Measurements from ENCODE around the gene RPL13A. TPM values are rescaled to one million over a fixed set of nuclear protein-coding genes. Genes with fewer than 3 reads are reported as not detected.

Gene RPL13A
- total RNA-seq, result 2,080 and 4,704 TPM in 2 replicates

DNA sequence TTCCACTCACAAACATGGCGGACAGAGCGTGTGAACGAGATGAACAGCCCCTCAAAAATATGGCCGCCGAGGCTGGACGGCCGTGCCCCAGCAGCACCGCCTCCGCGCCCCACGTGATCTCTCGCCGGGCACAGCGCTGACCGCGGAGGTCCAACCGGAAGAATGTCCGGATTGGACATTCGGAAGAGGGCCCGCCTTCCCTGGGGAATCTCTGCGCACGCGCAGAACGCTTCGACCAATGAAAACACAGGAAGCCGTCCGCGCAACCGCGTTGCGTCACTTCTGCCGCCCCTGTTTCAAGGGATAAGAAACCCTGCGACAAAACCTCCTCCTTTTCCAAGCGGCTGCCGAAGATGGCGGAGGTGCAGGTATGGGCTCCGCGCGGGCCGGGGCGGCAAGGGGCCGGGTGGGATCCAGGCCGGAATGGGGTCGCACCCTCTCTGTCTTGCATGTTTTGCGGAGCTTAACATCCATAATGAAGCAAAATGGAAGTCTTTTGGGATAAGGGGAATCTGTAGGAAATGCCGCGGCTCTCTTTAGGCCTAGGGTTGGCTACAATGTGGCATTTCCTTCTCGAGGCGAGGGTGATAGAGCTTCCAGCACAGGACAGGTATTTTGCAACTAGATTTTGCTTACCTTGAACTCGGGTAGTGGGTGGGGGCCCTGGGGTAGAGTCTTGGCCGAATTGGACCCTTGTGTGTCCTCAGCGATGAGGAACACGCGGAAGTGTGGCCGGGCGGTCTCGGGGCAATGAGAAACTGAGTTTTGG, at the start of gene RPL13A:
Gene RPL13A, plus strand, starts transcription at position 332 of the 769 bp plus-strand sequence. Its CDS starts 22 bp downstream, at position 354.

DNA sequence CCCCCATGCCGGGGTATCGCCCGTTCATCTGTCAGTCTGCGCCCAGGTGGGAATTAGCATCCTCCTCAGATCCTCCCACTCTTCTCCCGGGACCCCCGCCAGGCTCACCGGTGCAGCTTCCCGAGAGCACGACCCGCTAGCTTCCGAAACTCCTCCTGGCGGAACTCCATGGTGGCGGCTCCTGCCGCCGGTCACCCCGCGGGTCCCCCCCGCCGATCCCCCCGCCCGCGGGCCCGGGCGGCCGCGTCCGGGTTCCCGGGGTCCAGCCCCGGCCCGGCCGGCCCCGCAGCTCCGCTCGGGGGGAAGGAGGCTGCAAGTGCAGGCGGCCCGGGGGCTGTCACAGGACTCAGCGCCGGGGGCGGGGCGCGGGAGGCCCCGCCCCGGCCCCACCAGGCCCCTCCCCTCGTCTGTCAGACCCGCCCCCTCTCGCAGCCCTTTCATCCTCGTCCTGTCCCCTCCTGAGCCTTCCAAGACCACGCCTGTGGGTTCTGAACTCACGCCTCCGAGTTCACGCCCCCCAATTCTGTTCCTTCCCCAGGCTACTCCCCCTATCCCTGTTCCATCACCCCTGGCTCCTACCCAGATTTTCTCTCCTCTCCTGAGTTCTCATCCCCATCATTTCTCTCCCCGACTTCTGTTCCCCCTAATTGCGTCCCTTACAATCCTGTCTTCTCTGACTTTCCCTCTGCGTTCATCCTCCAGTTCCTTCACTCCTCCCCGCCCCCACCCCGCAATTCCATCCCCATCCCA, 46.0 kb upstream of the RPL13A start, which contains the start of gene SLC17A7:
Gene SLC17A7, minus strand, starts transcription at position 318 of the 750 bp plus-strand sequence. Its CDS starts 148 bp downstream, at position 170.

DNA sequence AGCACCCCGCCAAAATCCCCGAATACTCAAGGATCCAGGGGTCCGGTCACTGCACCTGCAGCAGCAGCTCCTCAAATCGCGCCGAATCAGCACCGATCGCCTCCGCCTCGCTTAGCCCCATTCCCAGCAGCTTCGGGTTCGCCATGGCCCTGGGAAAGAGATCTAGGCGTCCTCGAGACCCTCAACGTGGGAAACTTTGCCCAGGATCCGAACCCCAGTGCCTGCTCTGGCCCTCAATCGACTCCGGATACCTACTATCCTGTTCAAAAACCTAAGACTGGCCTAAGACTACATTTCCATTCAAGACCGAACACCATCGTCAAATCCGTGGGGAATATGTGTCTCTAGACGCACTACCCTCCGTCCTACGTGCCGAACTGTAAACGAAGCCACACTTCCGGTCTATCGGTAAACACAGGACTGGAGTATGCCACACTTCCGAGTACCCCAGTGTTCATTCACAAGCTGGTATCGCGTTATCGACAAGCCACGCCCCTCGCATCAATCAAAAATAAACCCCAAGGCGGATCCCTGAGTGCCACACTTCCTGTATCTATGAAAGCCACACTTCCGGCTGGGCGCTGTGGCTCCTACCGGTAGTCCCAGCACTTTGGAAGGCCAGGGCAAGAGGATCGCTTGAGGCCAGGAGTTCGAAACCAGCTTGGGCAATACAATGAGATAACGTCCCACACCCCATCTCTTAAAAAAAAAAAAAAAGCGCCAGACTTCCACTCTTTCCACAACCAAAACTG, 35.8 kb upstream of the RPL13A start, which contains the start of gene PIH1D1:
Gene PIH1D1, minus strand, starts transcription at position 385 of the 752 bp plus-strand sequence. Its CDS starts 240 bp downstream, at position 145.

DNA sequence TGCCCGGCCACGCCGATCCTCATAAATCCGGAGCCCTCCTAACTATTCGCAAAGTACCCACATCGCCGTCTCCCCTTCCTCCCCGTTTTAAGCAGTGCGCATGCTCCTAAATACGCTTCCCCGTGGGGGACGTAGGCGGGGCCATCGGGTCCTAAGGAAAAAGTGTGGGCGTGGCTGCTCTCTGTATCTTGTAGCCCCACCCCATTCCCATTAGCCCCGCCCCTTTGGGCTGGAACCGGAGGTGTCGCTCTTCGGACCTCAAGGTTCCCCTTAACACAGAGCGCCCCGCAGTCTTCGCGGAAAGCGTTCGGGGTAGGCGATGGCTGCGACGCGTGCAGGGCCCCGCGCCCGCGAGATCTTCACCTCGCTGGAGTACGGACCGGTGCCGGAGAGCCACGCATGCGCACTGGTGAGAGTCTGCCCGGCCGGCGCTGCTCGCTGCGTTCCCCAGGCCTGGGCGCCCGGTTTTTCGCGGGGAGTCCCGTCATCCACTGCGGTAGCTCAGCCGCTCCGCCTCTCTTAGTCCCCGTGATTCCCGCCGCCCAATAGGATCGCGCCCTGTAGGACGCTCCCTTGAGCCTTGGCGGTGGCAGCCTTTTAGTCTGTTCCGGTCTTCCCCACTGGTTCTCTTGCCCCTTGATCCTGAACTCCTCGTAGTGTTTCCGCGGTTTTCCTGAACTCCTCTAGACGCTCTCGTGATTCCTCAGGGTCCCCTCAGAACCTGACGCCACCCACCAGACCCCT, 34.2 kb upstream of the RPL13A start, which contains the start of gene ALDH16A1:
Gene ALDH16A1, plus strand, starts transcription at position 213 of the 744 bp plus-strand sequence. Its CDS starts 107 bp downstream, at position 320.

DNA sequence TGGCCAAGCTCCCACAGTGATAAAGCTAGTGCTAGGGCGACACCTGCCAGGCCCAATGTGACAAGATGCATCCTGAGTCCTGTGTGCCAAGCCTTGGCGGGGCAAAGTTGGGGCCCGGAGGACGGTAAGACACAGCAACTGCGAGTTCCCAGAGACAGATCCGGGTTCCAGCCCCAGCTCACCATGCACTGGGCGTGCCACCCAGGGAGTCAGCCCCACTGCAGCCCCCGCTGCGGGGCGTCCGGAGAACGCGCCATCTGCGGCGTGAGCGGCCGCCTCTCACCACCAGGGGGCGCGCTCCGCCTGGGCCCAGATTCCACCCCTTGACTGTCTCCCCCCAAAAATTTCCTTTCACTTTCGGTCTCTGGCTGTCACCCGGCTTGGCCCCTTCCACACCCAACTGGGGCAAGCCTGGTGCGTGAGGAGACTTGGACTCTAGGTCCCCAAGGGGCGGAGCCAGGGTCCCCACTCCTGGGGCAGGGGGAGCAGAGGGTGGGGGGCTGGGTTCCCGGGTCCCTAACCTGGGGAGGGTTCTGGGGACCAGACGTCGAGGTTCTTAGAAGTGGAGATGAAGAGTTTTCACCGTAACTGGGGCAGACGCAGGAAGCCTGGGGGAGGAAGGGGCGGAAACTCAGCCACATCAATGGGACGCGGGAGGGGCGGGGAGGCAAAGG, 13.4 kb upstream of the RPL13A start, which contains the start of gene FLT3LG:
Gene FLT3LG, plus strand, starts transcription at position 348 of the 674 bp plus-strand sequence. CDS start 425 bp downstream, outside the sequence.

Other genes starting within 250 kb of the RPL13A start
- gene SLC6A16, start 162.4 kb upstream of the RPL13A start, total RNA-seq, result 0.21 TPM in 1 of 2 replicates, not detected in the other
- not detected in 2 replicates for gene CD37, start 152.2 kb upstream of the RPL13A start, total RNA-seq
- 7.2 and 21.9 TPM in 2 replicates for gene TEAD2, start 125.2 kb upstream of the RPL13A start, total RNA-seq
- 0.14 and 0.34 TPM in 2 replicates for gene DKKL1, start 123.7 kb upstream of the RPL13A start, total RNA-seq
- gene KASH5, start 99.4 kb upstream of the RPL13A start, total RNA-seq, result not detected in 2 replicates
- not detected in 2 replicates for gene PTH2, start 64.2 kb upstream of the RPL13A start, total RNA-seq
- gene GFY, start 62.2 kb upstream of the RPL13A start, total RNA-seq, result not detected in 2 replicates
- gene SLC17A7, start 46.1 kb upstream of the RPL13A start, total RNA-seq, result 0.21 TPM in 1 of 2 replicates, not detected in the other
- 69.4 and 70.3 TPM in 2 replicates for gene PIH1D1, start 35.8 kb upstream of the RPL13A start, total RNA-seq
- 17.7 and 27.3 TPM in 2 replicates for gene ALDH16A1, start 34.4 kb upstream of the RPL13A start, total RNA-seq
- 0.34 and 1.00 TPM in 2 replicates for gene FLT3LG, start 13.4 kb upstream of the RPL13A start, total RNA-seq
- gene RPS11, start 8.8 kb downstream of the RPL13A start, total RNA-seq, result 1,866 and 3,662 TPM in 2 replicates
- gene FCGRT, start 25.1 kb downstream of the RPL13A start, total RNA-seq, result 10.8 and 13.0 TPM in 2 replicates
- 0.34 and 0.43 TPM in 2 replicates for gene RCN3, start 40.4 kb downstream of the RPL13A start, total RNA-seq
- gene NOSIP, start 92.9 kb downstream of the RPL13A start, total RNA-seq, result 28.1 and 57.8 TPM in 2 replicates
- 5.4 and 7.9 TPM in 2 replicates for gene PRRG2, start 93.7 kb downstream of the RPL13A start, total RNA-seq
- 1.4 and 7.8 TPM in 2 replicates for gene PRR12, start 103.6 kb downstream of the RPL13A start, total RNA-seq
- 32.1 and 44.4 TPM in 2 replicates for gene RRAS, start 152.5 kb downstream of the RPL13A start, total RNA-seq
- gene SCAF1, start 154.6 kb downstream of the RPL13A start, total RNA-seq, result 11.6 and 31.3 TPM in 2 replicates
- gene IRF3, start 178.2 kb downstream of the RPL13A start, total RNA-seq, result 104 and 109 TPM in 2 replicates
- 2.7 and 4.4 TPM in 2 replicates for gene BCL2L12, start 178.3 kb downstream of the RPL13A start, total RNA-seq
- 266 and 394 TPM in 2 replicates for gene PRMT1, start 189.7 kb downstream of the RPL13A start, total RNA-seq
- under 0.01 and 0.78 TPM in 2 replicates for gene ADM5, start 202.0 kb downstream of the RPL13A start, total RNA-seq
- gene CPT1C, start 203.5 kb downstream of the RPL13A start, total RNA-seq, result 0.21 and 0.34 TPM in 2 replicates

Data from nasal cavity respiratory epithelium epithelial cell of viscerocranial mucosa (primary cell).